HPDE6-E6E7 (cell line): ENCODE results near the gene LRRC43.
"Not testable (repeated sequence)": the region's sequence is repeated elsewhere in the genome, so short reads cannot be mapped to it uniquely, and the experiment has no call there.

Experiments
- DNase-seq: peaks from one replicate; pipeline ENCODE4 v3.0.0; 2011; ENCODE audit warnings: missing footprints; ENCODE audit errors: extremely low spot score

The LRRC43 gene

GRCh38 chr12:122158700-122159285, 24.1 kb upstream of the LRRC43 start:
- DNase-seq, result no peak

DNA sequence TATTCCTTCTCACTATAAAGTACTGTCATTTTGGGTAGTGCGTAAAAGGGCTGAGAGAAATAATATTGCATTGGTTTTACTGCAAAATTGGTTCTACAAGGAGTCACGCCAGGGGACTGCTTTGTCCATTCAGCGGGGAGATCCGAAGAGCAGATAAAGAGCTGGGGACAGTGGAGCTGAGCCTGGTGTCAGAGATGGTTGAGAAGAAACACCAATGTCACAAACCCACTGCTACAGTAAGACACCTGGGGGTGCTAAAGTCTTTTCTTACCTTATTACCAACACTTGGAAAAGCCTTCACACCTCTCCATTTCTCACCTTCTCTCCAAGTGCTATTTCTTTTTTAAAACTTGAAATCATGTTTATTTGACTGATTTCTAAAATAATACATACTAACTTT, 23.0 kb upstream of the LRRC43 start:
- DNase-seq, result no peak

- DNase-seq, result no peak
Measured at GRCh38 chr12:122160761-122161160, 22.2 kb upstream of the LRRC43 start.

- no peak for DNase-seq
Measured at GRCh38 chr12:122161682-122162081, 21.2 kb upstream of the LRRC43 start.

GRCh38 chr12:122162976-122163375, 19.9 kb upstream of the LRRC43 start:
- no peak for DNase-seq

- DNase-seq, result no peak
Measured at GRCh38 chr12:122166422-122167349, 16.2 kb upstream of the LRRC43 start.

DNA sequence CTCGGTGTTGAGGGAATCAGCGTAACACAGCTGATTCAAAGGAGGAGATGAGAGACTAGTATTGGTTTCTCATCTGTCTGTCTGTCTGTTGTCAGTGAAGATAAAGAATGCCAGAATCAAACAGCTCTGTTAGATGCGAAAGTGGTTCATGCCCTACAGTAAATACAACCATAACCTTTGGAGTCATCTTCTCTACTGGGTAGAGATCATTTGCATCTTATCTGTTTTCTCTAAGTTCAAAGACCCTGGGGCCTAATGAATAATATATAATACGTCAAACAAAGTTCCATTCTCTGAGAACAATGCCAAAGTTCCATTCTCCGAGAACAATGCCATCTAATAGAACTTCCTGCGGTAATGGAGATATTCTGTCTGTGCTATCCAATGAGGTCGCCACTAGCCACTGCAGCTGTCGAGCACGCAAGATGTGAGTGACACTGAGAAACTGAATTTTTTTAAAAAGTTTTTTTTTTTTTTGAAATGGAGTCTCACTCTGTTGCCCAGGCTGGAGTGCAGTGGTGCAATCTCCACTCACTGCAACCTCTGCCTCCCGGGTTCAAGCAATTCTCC, 15.5 kb upstream of the LRRC43 start:
- no peak for DNase-seq

DNA sequence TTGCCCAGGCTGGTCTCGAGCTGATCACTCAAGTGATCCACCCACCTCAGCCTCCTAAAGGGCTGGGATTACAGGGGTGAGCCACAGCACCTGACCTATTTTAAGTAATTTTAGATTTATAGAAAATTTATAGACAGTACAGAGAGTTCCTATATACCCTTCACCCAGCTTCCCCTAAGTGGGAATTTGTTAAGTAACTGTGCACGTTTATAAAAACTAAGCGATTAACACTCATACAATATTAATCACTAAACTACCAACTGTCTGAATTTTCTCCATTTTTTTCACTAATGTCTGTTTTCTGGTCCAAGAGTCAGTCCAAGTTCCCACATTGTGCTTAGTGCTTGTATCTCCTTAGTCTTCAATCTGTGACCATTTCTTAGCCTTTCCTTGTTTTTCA, 14.4 kb upstream of the LRRC43 start:
- no peak for DNase-seq

DNA sequence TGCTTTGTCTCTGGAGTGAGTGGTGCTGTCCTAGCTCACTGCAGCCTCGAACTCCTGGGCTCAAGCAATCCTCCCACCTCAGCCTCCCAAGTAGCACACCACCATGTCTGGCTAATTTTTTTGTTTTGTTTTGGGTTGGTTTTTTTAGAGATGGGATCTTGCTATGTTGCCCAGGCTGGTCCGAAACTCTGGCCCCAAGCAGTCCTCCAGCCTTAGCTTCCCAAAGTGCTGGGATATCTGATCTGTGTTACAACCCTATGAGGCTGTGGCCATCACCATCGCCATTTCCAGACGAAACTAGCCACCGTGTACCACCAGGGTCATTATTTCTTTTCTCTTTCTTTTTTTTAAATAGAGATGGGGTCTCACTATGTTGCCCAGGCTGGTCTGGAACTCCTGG, 11.5 kb upstream of the LRRC43 start:
- DNase-seq, result no peak

- no peak for DNase-seq
Measured at GRCh38 chr12:122172262-122172939, 10.5 kb upstream of the LRRC43 start.

DNA sequence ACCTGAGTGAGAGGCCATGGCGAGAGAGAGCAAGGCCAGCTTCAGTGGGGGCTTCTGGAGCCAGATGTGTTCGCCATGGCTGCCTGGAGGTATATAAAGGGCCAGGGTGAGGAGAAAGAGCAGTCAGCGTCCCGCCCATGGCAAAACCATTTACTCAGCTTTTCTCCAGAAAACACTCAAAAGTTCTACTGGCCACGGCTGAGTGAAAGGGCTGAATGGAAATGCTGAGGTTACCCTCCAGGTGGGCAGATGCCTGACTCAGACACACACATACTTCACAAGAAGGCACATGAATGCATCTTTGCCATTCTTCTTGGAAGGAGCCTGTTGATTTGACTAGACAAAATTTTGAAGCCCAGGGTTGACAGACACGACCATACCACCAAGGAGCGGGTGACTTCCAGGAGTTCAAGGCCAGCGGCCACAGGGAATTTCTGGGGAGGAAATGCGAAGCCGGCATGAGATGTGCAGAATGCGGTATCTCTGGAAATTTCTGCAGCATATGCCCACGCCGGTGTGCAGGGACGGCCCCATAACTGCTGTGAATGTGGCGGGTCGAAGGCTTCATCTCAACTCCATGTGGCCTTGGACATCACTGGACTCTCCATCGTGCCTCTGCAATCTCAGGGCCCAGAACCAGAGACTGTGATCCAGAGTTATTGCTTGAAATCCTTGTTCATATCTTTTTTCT, 8.6 kb upstream of the LRRC43 start, which contains the start of gene IL31:
Gene IL31 (minus strand): TSS at position 67 of the 691 bp plus-strand sequence. CDS start 49 bp downstream, at position 18.
- no peak for DNase-seq

DNA sequence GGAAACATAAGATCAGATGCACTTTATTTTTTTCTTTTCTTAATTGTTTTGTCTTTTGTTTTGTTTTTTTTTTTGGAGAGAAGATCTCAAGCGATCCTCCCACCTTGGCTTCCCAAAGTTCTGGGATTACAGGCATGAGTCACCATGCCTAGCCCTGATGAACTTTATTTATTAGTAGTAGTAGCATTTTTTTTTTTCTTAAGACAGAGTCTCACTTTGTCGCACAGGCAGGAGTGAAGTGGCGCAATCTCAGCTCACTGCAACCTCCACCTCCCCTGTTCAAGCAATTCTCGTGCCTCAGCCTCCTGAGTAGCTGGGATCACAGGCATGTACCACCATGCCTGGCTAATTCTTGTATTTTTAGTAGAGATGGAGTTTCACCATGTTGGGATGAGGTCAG, 6.5 kb upstream of the LRRC43 start:
- not testable (repeated sequence) for DNase-seq

DNA sequence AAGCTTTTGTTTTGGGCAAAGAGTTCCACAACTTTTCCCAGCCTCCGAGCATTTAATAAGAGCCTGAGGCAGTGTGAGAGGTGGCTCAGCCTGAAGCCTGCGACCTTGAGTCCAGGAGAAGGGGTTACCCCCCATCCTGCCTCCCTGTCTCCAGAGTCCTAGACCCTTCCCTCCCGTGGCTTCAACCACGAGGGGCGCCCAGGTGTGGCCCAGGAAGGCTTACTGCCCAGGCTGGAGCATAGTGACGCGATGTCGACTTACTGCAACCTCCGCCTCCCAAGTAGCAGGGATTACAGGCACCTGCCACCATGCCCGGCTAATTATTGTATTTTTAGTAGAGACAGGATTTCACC, 641 bp downstream of the LRRC43 start:
- DNase-seq, result no peak

- DNase-seq, result no peak
Measured at GRCh38 chr12:122184517-122184916, 1.6 kb downstream of the LRRC43 start.

DNA sequence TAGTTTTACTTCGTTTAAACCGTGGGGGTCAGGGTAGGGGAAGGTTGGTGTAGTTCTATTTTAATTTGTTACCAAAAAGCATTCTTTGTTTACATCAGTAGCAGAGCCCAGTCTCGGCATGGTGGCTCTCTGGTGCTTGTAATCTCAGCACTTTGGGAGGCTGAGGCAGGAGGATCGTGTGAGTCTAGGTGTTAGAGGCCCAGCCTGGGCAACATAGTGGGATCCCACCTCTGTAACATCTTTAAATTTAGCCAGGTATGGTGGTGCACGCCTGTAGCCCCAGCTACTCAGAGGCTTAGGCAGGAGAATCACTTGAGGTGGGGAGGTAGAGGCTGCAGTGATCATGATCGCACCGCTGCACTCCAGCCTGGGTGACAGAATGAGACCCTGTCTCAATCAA, 2.2 kb downstream of the LRRC43 start:
- no peak for DNase-seq

DNA sequence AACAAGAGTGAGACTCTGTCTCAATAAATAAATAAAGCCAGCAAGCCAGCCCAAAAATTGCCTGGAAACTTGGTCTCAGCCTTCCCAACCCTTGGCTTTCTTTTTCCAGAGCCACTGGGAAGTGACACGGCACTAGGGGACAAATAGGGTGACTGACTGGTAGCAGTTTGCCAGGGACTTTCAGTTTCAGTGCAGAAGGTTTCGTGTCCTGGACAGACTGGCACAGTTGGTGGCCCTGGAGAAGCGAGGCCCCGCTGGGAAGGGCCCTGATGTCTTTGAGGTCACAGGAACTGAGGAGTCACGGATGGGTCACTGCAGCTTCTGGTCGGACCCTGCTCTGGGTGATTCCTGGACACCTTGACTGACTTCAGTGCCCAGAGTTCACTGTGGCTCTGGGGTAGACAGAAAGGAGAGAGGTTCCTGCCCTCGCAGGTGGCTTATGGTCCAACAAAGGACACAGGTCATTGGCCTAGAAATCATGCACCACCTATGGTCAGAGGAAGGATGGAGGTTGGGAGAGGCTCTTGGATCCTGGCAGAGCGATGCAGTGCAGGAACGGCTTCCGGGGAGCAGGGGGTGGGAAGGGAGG, 2.7 kb downstream of the LRRC43 start:
- DNase-seq, result no peak

- DNase-seq, result no peak
Measured at GRCh38 chr12:122187466-122187865, 4.5 kb downstream of the LRRC43 start.

DNA sequence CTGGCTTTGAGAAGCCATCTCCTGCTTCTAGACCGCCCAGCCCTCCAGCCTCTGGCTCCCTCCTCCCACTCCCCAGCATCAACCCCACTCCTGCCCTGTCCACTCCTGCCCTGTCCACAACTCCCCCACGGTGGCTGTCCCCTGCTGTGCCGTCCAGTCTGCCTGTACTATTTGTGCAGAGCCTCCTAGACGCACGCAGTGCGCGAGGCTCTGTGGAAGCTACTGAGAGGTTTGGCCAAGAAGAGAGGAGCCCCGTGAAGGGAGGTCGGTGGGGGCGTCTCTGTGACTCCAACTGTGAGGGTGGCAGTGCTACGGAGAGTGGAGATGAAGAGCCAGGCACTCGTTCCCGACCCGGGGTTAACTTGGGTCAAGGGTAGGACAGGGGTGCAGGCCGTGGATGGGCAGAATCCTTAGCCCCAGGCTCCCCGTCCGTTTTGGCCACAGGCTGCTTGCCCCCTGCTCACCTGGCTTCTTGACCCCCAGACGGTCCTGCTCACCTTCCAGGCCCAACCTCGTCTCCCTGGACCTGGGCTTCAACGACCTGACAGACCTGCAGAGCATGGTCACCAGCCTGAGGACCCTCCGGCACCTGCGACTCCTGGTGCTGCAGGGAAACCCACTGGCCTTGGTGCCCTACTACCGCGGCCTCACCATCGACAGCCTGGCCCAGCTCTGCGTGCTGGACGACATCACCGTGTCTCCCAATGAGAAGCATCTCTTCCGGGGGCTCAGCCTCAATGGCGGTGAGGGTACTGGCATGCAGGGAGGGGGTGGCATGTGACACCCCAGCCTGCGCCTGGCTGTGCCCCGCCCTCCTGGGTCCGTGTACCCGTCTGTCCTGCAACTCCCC, 6.9 kb downstream of the LRRC43 start:
- no peak for DNase-seq

- DNase-seq, result peak; percentile 74
Measured at GRCh38 chr12:122190842-122191668, 8.1 kb downstream of the LRRC43 start.

DNA sequence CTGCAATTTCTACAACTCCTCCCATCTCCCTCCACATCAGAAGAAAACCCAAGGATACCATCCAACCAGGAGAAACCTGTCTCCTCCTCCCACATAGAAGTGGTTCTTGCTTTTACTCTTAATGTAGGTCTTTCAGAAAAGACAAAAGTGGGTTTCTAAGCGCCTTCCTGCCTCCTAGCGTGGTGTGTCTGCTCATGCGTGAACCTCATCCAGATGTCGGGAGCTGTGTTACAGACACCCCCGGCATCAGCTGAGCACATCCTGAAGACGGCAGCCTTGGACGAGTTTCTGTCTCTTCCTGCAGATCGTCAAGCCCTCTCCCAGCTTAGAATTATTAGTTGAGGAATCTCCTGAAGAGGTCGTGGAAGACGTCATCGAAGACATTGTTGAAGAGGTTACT, 9.5 kb downstream of the LRRC43 start:
- no peak for DNase-seq
